ENCODE measurements around the gene BOLA2B. TPM values are rescaled to one million over a fixed set of nuclear protein-coding genes. Genes with fewer than 3 reads are reported as not detected.

BOLA2B gene
- total RNA-seq, 1 donor from 2014 or later, result 512 TPM

GRCh38 chr16:30157214-30157613, 36.3 kb downstream of the BOLA2B start:
- Histone ChIP-seq H3K36me3 (ENCODE audit: control insufficient read depth, insufficient read depth, low read length) (no peaks in the 10 kb centered on the region), H3K27me3 (ENCODE audit: control insufficient read depth, insufficient read depth, low read length) (no peaks in the 10 kb centered on the region), H3K4me3 (ENCODE audit: low read depth, low read length) (no peak overlapping the region)
- TF ChIP-seq, protein P1, sequence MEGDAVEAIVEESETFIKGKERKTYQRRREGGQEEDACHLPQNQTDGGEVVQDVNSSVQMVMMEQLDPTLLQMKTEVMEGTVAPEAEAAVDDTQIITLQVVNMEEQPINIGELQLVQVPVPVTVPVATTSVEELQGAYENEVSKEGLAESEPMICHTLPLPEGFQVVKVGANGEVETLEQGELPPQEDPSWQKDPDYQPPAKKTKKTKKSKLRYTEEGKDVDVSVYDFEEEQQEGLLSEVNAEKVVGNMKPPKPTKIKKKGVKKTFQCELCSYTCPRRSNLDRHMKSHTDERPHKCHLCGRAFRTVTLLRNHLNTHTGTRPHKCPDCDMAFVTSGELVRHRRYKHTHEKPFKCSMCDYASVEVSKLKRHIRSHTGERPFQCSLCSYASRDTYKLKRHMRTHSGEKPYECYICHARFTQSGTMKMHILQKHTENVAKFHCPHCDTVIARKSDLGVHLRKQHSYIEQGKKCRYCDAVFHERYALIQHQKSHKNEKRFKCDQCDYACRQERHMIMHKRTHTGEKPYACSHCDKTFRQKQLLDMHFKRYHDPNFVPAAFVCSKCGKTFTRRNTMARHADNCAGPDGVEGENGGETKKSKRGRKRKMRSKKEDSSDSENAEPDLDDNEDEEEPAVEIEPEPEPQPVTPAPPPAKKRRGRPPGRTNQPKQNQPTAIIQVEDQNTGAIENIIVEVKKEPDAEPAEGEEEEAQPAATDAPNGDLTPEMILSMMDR (IDR thresholded peaks at IDR 0.05; ENCODE audit: insufficient read depth, low read length, poor library complexity, severe bottlenecking), result no peak
- DNase-seq (ENCODE audit: low read depth), result no peak

DNA sequence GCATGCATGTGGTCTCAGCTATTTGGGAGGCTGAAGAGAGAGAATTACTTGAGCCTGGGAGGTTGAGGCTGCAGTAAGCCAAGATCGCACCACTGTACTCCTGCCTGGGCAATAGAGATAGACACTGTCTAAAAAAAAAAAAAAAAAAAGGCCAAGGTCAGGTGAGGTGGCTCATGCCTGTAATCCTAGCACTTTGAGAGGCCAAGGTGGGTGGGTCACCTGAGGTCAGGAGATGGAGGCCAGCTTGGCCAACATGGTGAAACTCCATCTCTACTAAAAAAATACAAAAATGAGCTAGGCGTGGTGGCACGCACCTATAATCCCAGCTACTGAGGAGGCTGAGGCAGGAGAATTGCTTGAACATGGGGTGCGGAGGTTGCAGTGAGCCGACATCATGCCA, 38.3 kb downstream of the BOLA2B start:
- TF ChIP-seq, protein P1 (IDR thresholded peaks at IDR 0.05; ENCODE audit: insufficient read depth, low read length, poor library complexity, severe bottlenecking), result no peak
- Histone ChIP-seq H3K4me3 (ENCODE audit: low read depth, low read length) (no peak overlapping the region), H3K27me3 (ENCODE audit: control insufficient read depth, insufficient read depth, low read length) (no peaks in the 10 kb centered on the region), H3K36me3 (ENCODE audit: control insufficient read depth, insufficient read depth, low read length) (no peaks in the 10 kb centered on the region)
- DNase-seq (ENCODE audit: low read depth), result no peak

- TF ChIP-seq, protein P1 (IDR thresholded peaks at IDR 0.05; ENCODE audit: insufficient read depth, low read length, poor library complexity, severe bottlenecking), result no peak
- Histone ChIP-seq H3K27me3 (ENCODE audit: control insufficient read depth, insufficient read depth, low read length) (no peaks in the 10 kb centered on the region), H3K4me3 (ENCODE audit: low read depth, low read length) (no peak overlapping the region), H3K36me3 (ENCODE audit: control insufficient read depth, insufficient read depth, low read length) (no peaks in the 10 kb centered on the region)
- DNase-seq (ENCODE audit: low read depth), result no peak
Measured at GRCh38 chr16:30152517-30152916, 40.9 kb downstream of the BOLA2B start.

GRCh38 chr16:30151091-30151490, 42.4 kb downstream of the BOLA2B start:
- Histone ChIP-seq H3K36me3 (ENCODE audit: control insufficient read depth, insufficient read depth, low read length) (no peaks in the 10 kb centered on the region), H3K4me3 (ENCODE audit: low read depth, low read length) (no peak overlapping the region), H3K27me3 (ENCODE audit: control insufficient read depth, insufficient read depth, low read length) (no peaks in the 10 kb centered on the region)
- TF ChIP-seq, protein P1 (IDR thresholded peaks at IDR 0.05; ENCODE audit: insufficient read depth, low read length, poor library complexity, severe bottlenecking), result no peak
- DNase-seq (ENCODE audit: low read depth), result no peak

DNA sequence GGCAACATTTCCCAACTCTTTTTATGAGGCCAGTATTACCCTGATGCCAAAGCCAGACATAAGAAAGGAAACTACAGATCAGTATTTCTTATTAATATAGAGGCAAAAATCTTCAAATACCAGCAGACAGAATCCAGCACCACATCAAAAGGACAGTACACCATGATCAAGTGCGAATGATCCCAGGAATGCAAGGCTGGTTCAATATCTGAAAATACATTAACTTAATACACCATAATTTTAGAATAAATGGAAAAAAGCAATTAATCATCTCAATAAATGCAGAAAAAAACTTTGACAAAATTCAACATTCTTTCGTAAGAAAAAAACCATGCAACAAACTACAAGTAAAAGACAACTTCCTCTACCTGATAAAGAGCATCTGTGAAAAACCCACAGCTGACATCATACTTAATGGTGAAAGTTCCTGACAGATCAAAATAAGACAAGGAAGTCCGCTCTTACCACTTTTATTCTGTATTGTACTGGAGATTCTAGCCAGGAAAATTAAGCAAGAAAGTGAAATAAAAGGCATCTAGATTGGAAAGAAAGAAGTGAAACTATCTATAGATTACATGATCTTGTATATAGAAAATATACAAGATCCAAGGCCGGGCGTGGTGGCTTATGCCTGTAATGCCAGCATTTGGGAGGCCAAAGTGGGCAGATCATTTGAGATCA, 44.1 kb downstream of the BOLA2B start:
- TF ChIP-seq, protein P1 (IDR thresholded peaks at IDR 0.05; ENCODE audit: insufficient read depth, low read length, poor library complexity, severe bottlenecking), result no peak
- no peak for DNase-seq (ENCODE audit: low read depth)
- H3K4me3 ChIP-seq (ENCODE audit: low read depth, low read length), result no peak overlapping the region
- no peaks in the 10 kb centered on the region for H3K36me3 ChIP-seq (ENCODE audit: control insufficient read depth, insufficient read depth, low read length)
- no peaks in the 10 kb centered on the region for H3K27me3 ChIP-seq (ENCODE audit: control insufficient read depth, insufficient read depth, low read length)

Measured in kidney epithelial cell (primary cell).